HEK293T (cell line): ENCODE measurements around the gene GRIK4.

Source experiments
- CTCF ChIA-PET: fragments of 350-600 bp; formaldehyde crosslinking; extraction: SDS; loops from one replicate; lab custom pipeline; 2021; ENCODE audit warnings: antibody characterized with exemption, inconsistent platforms; lab: Yijun Ruan, JAX
- POLR2A ChIA-PET: fragments of 350-600 bp; formaldehyde crosslinking; extraction: SDS; loops from one replicate; lab custom pipeline; 2020; ENCODE audit warnings: antibody characterized with exemption, inconsistent platforms; lab: Yijun Ruan, JAX
- DNase-seq: peaks from one replicate; pipeline ENCODE4 v3.0.0; 2012; ENCODE audit warnings: mixed read lengths; ENCODE audit errors: extremely low spot score
- ARNT ChIP-seq: fragments of 450-650 bp; IDR thresholded peaks from 2 replicates; pipeline ENCODE4 v1.6.1; 2017; ENCODE audit warnings: mild to moderate bottlenecking
- BHLHE40 ChIP-seq: fragments of 450-650 bp; IDR thresholded peaks from 2 replicates; pipeline ENCODE4 v1.6.1; 2016; ENCODE audit warnings: mild to moderate bottlenecking, moderate library complexity, borderline replicate concordance
- CTBP1 ChIP-seq: fragments of 450-650 bp; IDR thresholded peaks from 2 replicates; pipeline ENCODE4 v1.6.1; 2016; ENCODE audit warnings: borderline replicate concordance
- ELF4 ChIP-seq: fragments of 450-650 bp; IDR thresholded peaks from 2 replicates; pipeline ENCODE4 v1.6.1; 2017; ENCODE audit warnings: antibody characterized with exemption
- FOXA1 ChIP-seq: fragments of 450-650 bp; IDR thresholded peaks from 2 replicates; pipeline ENCODE4 v1.6.1; 2016; ENCODE audit warnings: mild to moderate bottlenecking
- FOXK2 ChIP-seq: fragments of 450-650 bp; IDR thresholded peaks from 2 replicates; pipeline ENCODE4 v1.6.1; 2016; ENCODE audit warnings: mild to moderate bottlenecking
- FOXM1 ChIP-seq: fragments of 450-650 bp; IDR thresholded peaks from 2 replicates; pipeline ENCODE4 v1.6.1; 2017; ENCODE audit warnings: mild to moderate bottlenecking, borderline replicate concordance
- HDGF ChIP-seq: fragments of 450-650 bp; IDR thresholded peaks from 2 replicates; pipeline ENCODE4 v1.6.1; 2017; ENCODE audit warnings: antibody characterized with exemption, borderline replicate concordance
- L3MBTL2 ChIP-seq: fragments of 450-650 bp; conservative IDR thresholded peaks from 2 replicates; pipeline ENCODE4 v1.6.1; 2016; ENCODE audit warnings: mild to moderate bottlenecking
- LEF1 ChIP-seq: fragments of 450-650 bp; IDR thresholded peaks from 2 replicates; pipeline ENCODE4 v1.6.1; 2017; ENCODE audit warnings: mild to moderate bottlenecking, borderline replicate concordance
- NFRKB ChIP-seq: fragments of 450-650 bp; IDR thresholded peaks from 2 replicates; pipeline ENCODE4 v1.6.1; 2016; ENCODE audit warnings: mild to moderate bottlenecking, moderate library complexity
- PKNOX1 ChIP-seq: fragments of 450-650 bp; IDR thresholded peaks from 2 replicates; pipeline ENCODE4 v1.6.1; 2016
- SP1 ChIP-seq: fragments of 450-650 bp; IDR thresholded peaks from 2 replicates; pipeline ENCODE4 v1.6.1; 2017
- SUZ12 ChIP-seq: fragments of 450-650 bp; IDR thresholded peaks from 2 replicates; pipeline ENCODE4 v1.6.1; 2016; ENCODE audit warnings: mild to moderate bottlenecking
- TARDBP ChIP-seq: fragments of 450-650 bp; IDR thresholded peaks from 2 replicates; pipeline ENCODE4 v1.6.1; 2016
- ZNF384 ChIP-seq: fragments of 450-650 bp; IDR thresholded peaks from 2 replicates; pipeline ENCODE4 v1.6.1; 2016

GRIK4 gene

GRCh38 chr11:120634706-120635105, 123.2 kb downstream of the GRIK4 start:
- POLR2A ChIA-PET: no interaction called here
- CTCF ChIA-PET: interaction anchor here (0.8 kb wide), 1 partner anchor 14 kb away, joined by 3 read pairs; no protein-coding TSS in a partner anchor
- TF ChIP-seq ELF4: no peak
- no peak for DNase-seq

GRCh38 chr11:120635136-120635810, 123.7 kb downstream of the GRIK4 start:
- ChIA-PET POLR2A (no interaction called here), CTCF (interaction anchor here (0.8 kb wide), 1 partner anchor 14 kb away, joined by 3 read pairs; no protein-coding TSS in a partner anchor)
- DNase-seq: no peak
- TF ChIP-seq SP1: no peak
- no peak for TF ChIP-seq ELF4
- no peak for TF ChIP-seq SUZ12
- TF ChIP-seq LEF1: no peak

- CTCF ChIA-PET: interaction anchor here (0.8 kb wide), 1 partner anchor 10 kb away, joined by 3 read pairs; no protein-coding TSS in a partner anchor
- POLR2A ChIA-PET: no interaction called here
- TF ChIP-seq LEF1 (no peak), L3MBTL2 (no peak), FOXM1 (no peak), HDGF (no peak), CTBP1 (no peak), ARNT (no peak), NFRKB (no peak)
- DNase-seq: no peak
Measured at GRCh38 chr11:120637131-120637530, 125.6 kb downstream of the GRIK4 start.

- TF ChIP-seq ZNF384: no peak
- TF ChIP-seq CTBP1: no peak
- no peak for TF ChIP-seq NFRKB
- TF ChIP-seq PKNOX1: no peak
- TF ChIP-seq FOXM1: no peak
- TF ChIP-seq ARNT: no peak
- no peak for TF ChIP-seq HDGF
- TF ChIP-seq SP1: no peak
- TF ChIP-seq LEF1: no peak
- no peak for TF ChIP-seq TARDBP
- no peak for TF ChIP-seq ELF4
- TF ChIP-seq FOXA1: no peak
- no peak for TF ChIP-seq FOXK2
- TF ChIP-seq L3MBTL2: no peak
- no peak for TF ChIP-seq BHLHE40
- no peak for TF ChIP-seq SUZ12
- ChIA-PET CTCF (no interaction called here), POLR2A (no interaction called here)
- no peak for DNase-seq
Measured at GRCh38 chr11:120642196-120642894, 130.8 kb downstream of the GRIK4 start.

GRCh38 chr11:120643284-120643683, 131.7 kb downstream of the GRIK4 start:
- ChIA-PET POLR2A (no interaction called here), CTCF (no interaction called here)
- TF ChIP-seq SP1 (no peak), ARNT (no peak), PKNOX1 (no peak), ZNF384 (no peak), L3MBTL2 (no peak), TARDBP (no peak), SUZ12 (no peak), FOXK2 (no peak)
- DNase-seq: no peak

GRCh38 chr11:120645639-120646038, 134.1 kb downstream of the GRIK4 start:
- POLR2A ChIA-PET: no interaction called here
- DNase-seq: peak; percentile 60
- TF ChIP-seq SP1 (no peak), ARNT (no peak), TARDBP (no peak), L3MBTL2 (no peak), ZNF384 (no peak)
- CTCF ChIA-PET: no interaction called here

- ChIA-PET CTCF (interaction anchor here (0.6 to 0.9 kb wide), 2 partner anchors 9 to 136 kb away, joined by 3 read pairs; no protein-coding TSS in a partner anchor), POLR2A (no interaction called here)
- no peak for TF ChIP-seq BHLHE40
- TF ChIP-seq SUZ12: no peak
- TF ChIP-seq SP1: no peak
- no peak for TF ChIP-seq FOXK2
- DNase-seq: no peak
Measured at GRCh38 chr11:120646206-120646605, 134.7 kb downstream of the GRIK4 start.
